Testis (tissue), 2 donors: ENCODE results near the gene PRLR.

Experiments
- POLR2A ChIP-seq: fragments of 450-650 bp; IDR thresholded peaks from one replicate; pipeline ENCODE4 v1.6.1; 2017; ENCODE audit warnings: antibody characterized with exemption, mild to moderate bottlenecking, moderate library complexity
- TF ChIP-seq, protein P1 (sequence below), 3 experiments: fragments of 450-650 bp in 2 of 3; fragments of 200-600 bp in 1 of 3; sonication (generic) in 1 of 3; IDR thresholded peaks; one replicate each; pipeline ENCODE4 v1.5.1; 2016 to 2019; ENCODE audit warnings: antibody characterized with exemption in 3 of 3, mild to moderate bottlenecking in 2 of 3, moderate library complexity in 1 of 3

DNA sequence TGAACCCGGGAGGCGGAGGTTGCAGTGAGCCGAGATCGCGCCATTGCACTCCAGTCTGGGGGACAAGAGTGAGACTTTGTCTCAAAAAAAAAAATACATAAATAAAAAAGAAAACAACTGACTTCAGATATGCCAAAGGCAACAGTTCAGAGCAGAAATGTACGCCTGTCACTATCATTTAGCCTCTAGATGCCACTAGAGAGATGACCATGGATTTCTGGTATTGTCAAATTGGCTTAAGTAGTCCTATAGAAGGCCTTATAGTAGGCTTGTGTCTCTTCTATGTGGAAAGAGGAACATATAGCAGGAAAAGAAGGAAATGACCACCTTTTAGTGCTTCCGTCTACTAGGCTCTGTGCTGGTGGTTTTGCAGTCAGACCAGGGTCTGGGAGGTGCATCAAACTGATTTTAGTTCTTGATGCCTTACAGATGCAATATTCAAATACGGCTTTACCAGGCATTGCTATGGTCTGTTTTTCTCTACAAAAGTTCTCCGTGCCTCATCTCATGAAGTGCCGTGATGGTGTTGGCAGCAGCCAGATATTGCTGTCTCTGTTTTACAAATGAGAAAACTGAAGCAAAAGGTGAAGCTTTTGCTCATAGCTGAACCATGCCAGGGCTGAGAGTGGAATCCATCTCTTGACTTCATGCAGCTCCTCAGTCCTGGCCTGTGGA is 199.7 kb downstream of the PRLR start:
- TF ChIP-seq, protein P1, sequence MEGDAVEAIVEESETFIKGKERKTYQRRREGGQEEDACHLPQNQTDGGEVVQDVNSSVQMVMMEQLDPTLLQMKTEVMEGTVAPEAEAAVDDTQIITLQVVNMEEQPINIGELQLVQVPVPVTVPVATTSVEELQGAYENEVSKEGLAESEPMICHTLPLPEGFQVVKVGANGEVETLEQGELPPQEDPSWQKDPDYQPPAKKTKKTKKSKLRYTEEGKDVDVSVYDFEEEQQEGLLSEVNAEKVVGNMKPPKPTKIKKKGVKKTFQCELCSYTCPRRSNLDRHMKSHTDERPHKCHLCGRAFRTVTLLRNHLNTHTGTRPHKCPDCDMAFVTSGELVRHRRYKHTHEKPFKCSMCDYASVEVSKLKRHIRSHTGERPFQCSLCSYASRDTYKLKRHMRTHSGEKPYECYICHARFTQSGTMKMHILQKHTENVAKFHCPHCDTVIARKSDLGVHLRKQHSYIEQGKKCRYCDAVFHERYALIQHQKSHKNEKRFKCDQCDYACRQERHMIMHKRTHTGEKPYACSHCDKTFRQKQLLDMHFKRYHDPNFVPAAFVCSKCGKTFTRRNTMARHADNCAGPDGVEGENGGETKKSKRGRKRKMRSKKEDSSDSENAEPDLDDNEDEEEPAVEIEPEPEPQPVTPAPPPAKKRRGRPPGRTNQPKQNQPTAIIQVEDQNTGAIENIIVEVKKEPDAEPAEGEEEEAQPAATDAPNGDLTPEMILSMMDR (IDR thresholded peaks at IDR 0.05) = no peak
- TF ChIP-seq POLR2A = no peak
